ENCODE measurements around the gene TP53I3. TPM values are rescaled to one million over a fixed set of nuclear protein-coding genes. Genes with fewer than 3 reads are reported as not detected.
A peak's percentile ranks its signal among the peaks of the same experiment; 100 is the strongest.
"Not testable (repeated sequence)": the region's sequence is repeated elsewhere in the genome, so short reads cannot be mapped to it uniquely, and the experiment has no call there.

The TP53I3 gene
- total RNA-seq, 1 experiment from 2014 or later = 48.1 TPM

DNA sequence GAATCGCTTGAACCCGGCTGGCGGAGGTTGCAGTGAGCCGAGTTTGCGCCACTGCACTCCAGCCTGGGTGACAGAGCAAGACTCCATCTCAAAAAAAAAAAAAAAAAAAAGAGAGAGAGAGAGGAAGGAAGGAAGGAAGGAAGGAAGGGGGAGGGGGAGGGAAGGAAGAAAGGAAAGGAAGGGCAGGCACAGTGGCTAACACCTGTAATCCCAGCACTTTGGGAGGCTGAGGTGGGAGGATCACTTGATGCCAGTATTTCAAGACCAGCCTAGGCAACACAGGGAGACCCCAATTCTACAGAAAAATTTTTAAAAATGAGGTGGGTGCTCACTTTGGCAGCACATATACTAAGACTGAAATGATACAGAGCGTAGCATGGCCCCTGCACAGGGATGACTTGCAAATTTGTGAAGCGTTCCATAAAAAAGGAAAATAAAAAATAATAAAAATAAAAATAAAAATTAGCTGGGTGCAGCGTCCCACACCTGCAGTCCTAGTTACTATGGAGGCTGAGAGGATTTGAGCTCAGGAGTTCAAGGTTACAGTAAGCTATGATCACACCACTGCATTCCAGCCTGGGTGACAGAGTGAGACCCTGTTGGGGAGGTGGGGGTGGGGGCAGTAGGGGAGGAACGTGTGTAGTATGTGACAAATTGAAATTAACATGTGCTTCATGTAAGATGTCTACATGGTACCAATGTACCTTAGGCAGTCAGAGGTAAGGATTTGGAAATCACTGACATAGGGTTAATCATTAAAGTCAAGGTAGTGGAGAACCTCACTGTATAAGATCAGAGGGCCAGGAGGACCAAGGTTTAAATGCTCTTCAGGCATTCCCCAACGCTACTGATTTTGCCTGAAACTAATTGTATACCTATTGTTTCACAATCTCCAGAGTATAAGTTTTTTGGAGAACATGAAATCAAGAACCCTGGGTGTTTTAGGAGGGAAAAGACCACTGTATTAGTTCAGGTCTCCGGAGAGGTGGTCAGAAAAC is 38.8 kb downstream of the TP53I3 start:
- Histone ChIP-seq H3K4ac (ENCODE audit: low read depth, low read length) (no peak overlapping the region), H4K20me1 (ENCODE audit: control insufficient read depth, insufficient read depth, insufficient read length) (peaks cover 5% of the 10 kb centered on the region), H2BK12ac (ENCODE audit: insufficient read length, low read depth, low read length) (no peak overlapping the region), H2BK20ac (ENCODE audit: low read depth, low read length, poor library complexity, severe bottlenecking) (no peak overlapping the region), H2AFZ (ENCODE audit: low read length) (no peak overlapping the region), H3K27ac (ENCODE audit: insufficient read length, low read depth, low read length) (no peak overlapping the region), H3K56ac (ENCODE audit: insufficient read length, low read depth, low read length) (no peak overlapping the region), H3K4me1 (ENCODE audit: insufficient read depth, low read length) (0 out of 2 replicates have a peak, but pooled peaks cover 1% of the 10 kb centered on the region), H3K23me2 (ENCODE audit: insufficient read length, low read depth, low read length, poor library complexity, severe bottlenecking) (peaks cover 9% of the 10 kb centered on the region), H3K79me1 (ENCODE audit: insufficient read depth, low read depth, low read length, poor library complexity, severe bottlenecking) (no peaks in the 10 kb centered on the region), H4K8ac (replicated peaks; ENCODE audit: insufficient read length, low read depth, low read length) (no peak overlapping the region), H3K4me2 (ENCODE audit: insufficient read depth, insufficient read length, low read length) (peak overlapping the region; percentile 97), H2BK5ac (ENCODE audit: insufficient read length, low read length) (no peak overlapping the region), H3K18ac (ENCODE audit: insufficient read length, low read depth, low read length) (no peak overlapping the region), H3K9me3 (ENCODE audit: control insufficient read depth, low read depth, low read length) (no peaks in the 10 kb centered on the region), H3K27me3 (ENCODE audit: insufficient read depth, low read length) (no peaks in the 10 kb centered on the region), H2AK5ac (ENCODE audit: insufficient read length, low read length) (no peak overlapping the region), H4K5ac (ENCODE audit: insufficient read length, low read depth, low read length) (no peak overlapping the region), H3K23ac (ENCODE audit: insufficient read length, low read depth, low read length) (no peak overlapping the region), H2BK15ac (ENCODE audit: low read depth, low read length) (no peak overlapping the region), H3K79me2 (ENCODE audit: insufficient read depth, low read length) (peaks cover 2% of the 10 kb centered on the region; the same call in 1 of the 2 replicates), H3K14ac (ENCODE audit: insufficient read depth, low read length) (no peak overlapping the region), H2BK120ac (ENCODE audit: low read depth, low read length, poor library complexity, severe bottlenecking) (no peak overlapping the region), H3T11ph (ENCODE audit: low read length) (no peak overlapping the region), H3K9ac (ENCODE audit: extremely low read depth, insufficient read length, low read length) (no peak overlapping the region), H4K91ac (ENCODE audit: insufficient read length, low read depth, low read length) (no peak overlapping the region)
- TF ChIP-seq, protein P1, sequence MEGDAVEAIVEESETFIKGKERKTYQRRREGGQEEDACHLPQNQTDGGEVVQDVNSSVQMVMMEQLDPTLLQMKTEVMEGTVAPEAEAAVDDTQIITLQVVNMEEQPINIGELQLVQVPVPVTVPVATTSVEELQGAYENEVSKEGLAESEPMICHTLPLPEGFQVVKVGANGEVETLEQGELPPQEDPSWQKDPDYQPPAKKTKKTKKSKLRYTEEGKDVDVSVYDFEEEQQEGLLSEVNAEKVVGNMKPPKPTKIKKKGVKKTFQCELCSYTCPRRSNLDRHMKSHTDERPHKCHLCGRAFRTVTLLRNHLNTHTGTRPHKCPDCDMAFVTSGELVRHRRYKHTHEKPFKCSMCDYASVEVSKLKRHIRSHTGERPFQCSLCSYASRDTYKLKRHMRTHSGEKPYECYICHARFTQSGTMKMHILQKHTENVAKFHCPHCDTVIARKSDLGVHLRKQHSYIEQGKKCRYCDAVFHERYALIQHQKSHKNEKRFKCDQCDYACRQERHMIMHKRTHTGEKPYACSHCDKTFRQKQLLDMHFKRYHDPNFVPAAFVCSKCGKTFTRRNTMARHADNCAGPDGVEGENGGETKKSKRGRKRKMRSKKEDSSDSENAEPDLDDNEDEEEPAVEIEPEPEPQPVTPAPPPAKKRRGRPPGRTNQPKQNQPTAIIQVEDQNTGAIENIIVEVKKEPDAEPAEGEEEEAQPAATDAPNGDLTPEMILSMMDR (conservative IDR thresholded peaks at IDR 0.05) = no peak
- Mint-ChIP-seq H3K9me3 (no peaks in the 10 kb centered on the region), H3K4me1 (peaks cover 15 to 22% of the 10 kb centered on the region in 2 experiments), H3K36me3 (ENCODE audit: insufficient read depth in 1 of 3, low read depth in 3 of 3) (peaks cover 0 to 7% (median 6%) of the 10 kb centered on the region in 3 experiments; a peak in 5 of 7 replicates), H3K27ac (no peak overlapping the region; a peak in 1 of 7 replicates), H3K4me3 (peak overlapping the region; percentile 97 to 99), H3K27me3 (ENCODE audit: low read depth) (no peaks in the 10 kb centered on the region)
- no CpG with 5 or more reads among the region's 11 CpGs for WGBS (ENCODE audit: extremely low coverage, insufficient read length, low lambda C conversion rate)
- DNase-seq = no peak

GRCh38 chr2:24043133-24043532 is 41.5 kb downstream of the TP53I3 start:
- not testable (repeated sequence) for H2BK15ac ChIP-seq (ENCODE audit: low read depth, low read length); H2AK5ac ChIP-seq (ENCODE audit: insufficient read length, low read length); H3K79me1 ChIP-seq (ENCODE audit: insufficient read depth, low read depth, low read length, poor library complexity, severe bottlenecking); H3K4me3 Mint-ChIP-seq; DNase-seq; H3K9ac ChIP-seq (ENCODE audit: extremely low read depth, insufficient read length, low read length); H3K18ac ChIP-seq (ENCODE audit: insufficient read length, low read depth, low read length); H4K5ac ChIP-seq (ENCODE audit: insufficient read length, low read depth, low read length); H3K56ac ChIP-seq (ENCODE audit: insufficient read length, low read depth, low read length); H3K23ac ChIP-seq (ENCODE audit: insufficient read length, low read depth, low read length); H3K4me2 ChIP-seq (ENCODE audit: insufficient read depth, insufficient read length, low read length); H4K20me1 ChIP-seq (ENCODE audit: control insufficient read depth, insufficient read depth, insufficient read length); H3K14ac ChIP-seq (ENCODE audit: insufficient read depth, low read length); H2BK12ac ChIP-seq (ENCODE audit: insufficient read length, low read depth, low read length); H2AFZ ChIP-seq (ENCODE audit: low read length); H3K27ac Mint-ChIP-seq; H3K4ac ChIP-seq (ENCODE audit: low read depth, low read length); H3K4me1 ChIP-seq (ENCODE audit: insufficient read depth, low read length); H3K9me3 Mint-ChIP-seq; H2BK5ac ChIP-seq (ENCODE audit: insufficient read length, low read length); H2BK20ac ChIP-seq (ENCODE audit: low read depth, low read length, poor library complexity, severe bottlenecking); H4K8ac ChIP-seq (replicated peaks; ENCODE audit: insufficient read length, low read depth, low read length); H3K9me3 ChIP-seq (ENCODE audit: control insufficient read depth, low read depth, low read length); H3K27me3 ChIP-seq (ENCODE audit: insufficient read depth, low read length); H2BK120ac ChIP-seq (ENCODE audit: low read depth, low read length, poor library complexity, severe bottlenecking); H4K91ac ChIP-seq (ENCODE audit: insufficient read length, low read depth, low read length); H3T11ph ChIP-seq (ENCODE audit: low read length); H3K79me2 ChIP-seq (ENCODE audit: insufficient read depth, low read length); H3K27me3 Mint-ChIP-seq (ENCODE audit: low read depth); H3K27ac ChIP-seq (ENCODE audit: insufficient read length, low read depth, low read length); H3K23me2 ChIP-seq (ENCODE audit: insufficient read length, low read depth, low read length, poor library complexity, severe bottlenecking)
- WGBS (ENCODE audit: extremely low coverage, insufficient read length, low lambda C conversion rate) = no CpG with 5 or more reads among the region's 6 CpGs
- Mint-ChIP-seq H3K4me1 (peaks cover 12 to 15% of the 10 kb centered on the region in 2 experiments), H3K36me3 (ENCODE audit: insufficient read depth in 1 of 3, low read depth in 3 of 3) (peaks cover 6 to 21% (median 20%) of the 10 kb centered on the region in 3 experiments; a peak in 6 of 7 replicates)

Measured in H9 (cell line).